ENCODE results near the gene COL9A3. TPM values are rescaled to one million over a fixed set of nuclear protein-coding genes. Genes with fewer than 3 reads are reported as not detected.

COL9A3 gene
- total RNA-seq, 2 donors from 2014 or later, result 0.54 to 3.1 TPM

DNA sequence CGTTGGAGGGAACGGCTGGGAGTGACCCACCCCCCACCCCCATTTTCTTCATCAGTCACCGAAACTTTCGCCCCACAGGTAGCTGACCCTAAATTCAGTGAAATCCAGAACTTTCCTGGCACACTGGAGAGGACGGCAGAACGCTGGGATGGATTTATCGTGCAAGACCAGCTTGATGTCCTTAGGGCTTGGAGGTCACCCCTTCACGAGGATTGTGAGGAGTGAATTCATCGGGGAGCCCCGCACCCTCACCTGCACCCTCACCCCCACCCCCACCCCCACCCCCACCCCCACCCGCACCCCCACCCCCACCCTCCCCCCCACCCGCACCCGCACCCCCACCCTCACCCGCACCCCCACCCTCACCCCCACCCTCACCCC lies 58.1 kb downstream of the COL9A3 start:
- TF ChIP-seq, protein P1, sequence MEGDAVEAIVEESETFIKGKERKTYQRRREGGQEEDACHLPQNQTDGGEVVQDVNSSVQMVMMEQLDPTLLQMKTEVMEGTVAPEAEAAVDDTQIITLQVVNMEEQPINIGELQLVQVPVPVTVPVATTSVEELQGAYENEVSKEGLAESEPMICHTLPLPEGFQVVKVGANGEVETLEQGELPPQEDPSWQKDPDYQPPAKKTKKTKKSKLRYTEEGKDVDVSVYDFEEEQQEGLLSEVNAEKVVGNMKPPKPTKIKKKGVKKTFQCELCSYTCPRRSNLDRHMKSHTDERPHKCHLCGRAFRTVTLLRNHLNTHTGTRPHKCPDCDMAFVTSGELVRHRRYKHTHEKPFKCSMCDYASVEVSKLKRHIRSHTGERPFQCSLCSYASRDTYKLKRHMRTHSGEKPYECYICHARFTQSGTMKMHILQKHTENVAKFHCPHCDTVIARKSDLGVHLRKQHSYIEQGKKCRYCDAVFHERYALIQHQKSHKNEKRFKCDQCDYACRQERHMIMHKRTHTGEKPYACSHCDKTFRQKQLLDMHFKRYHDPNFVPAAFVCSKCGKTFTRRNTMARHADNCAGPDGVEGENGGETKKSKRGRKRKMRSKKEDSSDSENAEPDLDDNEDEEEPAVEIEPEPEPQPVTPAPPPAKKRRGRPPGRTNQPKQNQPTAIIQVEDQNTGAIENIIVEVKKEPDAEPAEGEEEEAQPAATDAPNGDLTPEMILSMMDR (IDR thresholded peaks at IDR 0.05), result no peak
- H3K36me3 ChIP-seq, result no peaks in the 10 kb centered on the region
- H3K27me3 ChIP-seq (replicated peaks; ENCODE audit: insufficient read depth), result no peaks in the 10 kb centered on the region
- ATAC-seq (ENCODE audit: insufficient number of reproducible peaks, low FRiP score, low read depth), result no peak
- no peak overlapping the region for H3K4me3 ChIP-seq
- H3K27ac ChIP-seq, result no peak overlapping the region
- peaks cover 7 to 23% of the 10 kb centered on the region in 2 donors for H3K4me1 ChIP-seq (ENCODE audit: control insufficient read depth in 1 of 2, low read depth in 2 of 2)
- DNase-seq (ENCODE audit: low spot score), result no peak
- H3K9me3 ChIP-seq, result no peaks in the 10 kb centered on the region

DNA sequence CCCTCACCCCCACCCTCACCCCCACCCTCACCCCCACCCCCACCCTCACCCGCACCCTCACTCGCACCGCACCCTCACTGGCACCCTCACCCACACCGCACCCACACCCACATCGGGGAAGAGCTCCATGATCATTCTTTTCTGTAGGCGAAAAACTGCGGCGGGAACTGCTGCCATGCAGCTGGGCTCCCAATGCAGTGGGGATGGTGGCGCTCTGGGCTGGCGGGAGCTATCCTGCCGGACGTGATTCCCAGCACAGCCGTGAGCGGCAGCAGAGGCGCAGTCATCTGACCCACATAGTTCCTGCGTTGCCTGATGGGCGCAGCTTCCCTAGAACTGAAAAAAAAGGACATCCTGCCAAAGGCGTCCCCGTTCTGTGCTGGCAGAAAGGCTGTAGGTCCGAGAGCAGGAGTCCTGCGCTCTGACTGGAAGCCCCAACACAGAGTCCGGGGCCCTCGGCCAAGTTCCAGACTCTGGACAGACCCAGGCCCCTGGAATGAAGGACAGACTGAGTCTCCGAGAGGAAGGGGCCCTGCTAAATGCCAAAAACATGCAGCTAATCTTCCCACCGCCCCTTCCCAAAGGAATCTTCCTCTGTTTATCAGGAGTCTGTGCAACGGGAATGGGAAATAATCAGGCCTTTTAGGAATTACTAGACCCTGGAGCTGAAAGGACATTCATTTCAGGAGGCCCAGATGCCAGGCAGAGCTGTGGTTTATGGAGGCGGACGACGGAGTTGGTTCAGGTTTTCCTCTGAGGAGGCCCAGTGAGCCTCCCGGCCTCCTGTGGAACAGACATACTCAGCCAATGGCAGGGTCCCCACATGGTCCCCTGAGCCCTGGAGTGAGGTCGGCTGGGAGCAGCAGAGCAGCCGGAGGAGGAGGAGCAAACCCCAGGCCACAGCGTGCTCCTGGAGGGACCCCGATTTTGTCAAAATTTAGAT lies 58.8 kb downstream of the COL9A3 start:
- no peak for ATAC-seq (ENCODE audit: insufficient number of reproducible peaks, low FRiP score, low read depth)
- Histone ChIP-seq H3K27me3 (replicated peaks; ENCODE audit: insufficient read depth) (no peaks in the 10 kb centered on the region), H3K36me3 (peaks cover under 1% of the 10 kb centered on the region), H3K4me3 (no peak overlapping the region), H3K9me3 (no peaks in the 10 kb centered on the region), H3K27ac (peak overlapping the region; percentile 71 to 73), H3K4me1 (ENCODE audit: control insufficient read depth in 1 of 2, low read depth in 2 of 2) (peaks cover 7 to 23% of the 10 kb centered on the region in 2 donors)
- peak; percentile 43 for DNase-seq (ENCODE audit: low spot score)
- TF ChIP-seq, protein P1 (IDR thresholded peaks at IDR 0.05), result peak; percentile 46

DNA sequence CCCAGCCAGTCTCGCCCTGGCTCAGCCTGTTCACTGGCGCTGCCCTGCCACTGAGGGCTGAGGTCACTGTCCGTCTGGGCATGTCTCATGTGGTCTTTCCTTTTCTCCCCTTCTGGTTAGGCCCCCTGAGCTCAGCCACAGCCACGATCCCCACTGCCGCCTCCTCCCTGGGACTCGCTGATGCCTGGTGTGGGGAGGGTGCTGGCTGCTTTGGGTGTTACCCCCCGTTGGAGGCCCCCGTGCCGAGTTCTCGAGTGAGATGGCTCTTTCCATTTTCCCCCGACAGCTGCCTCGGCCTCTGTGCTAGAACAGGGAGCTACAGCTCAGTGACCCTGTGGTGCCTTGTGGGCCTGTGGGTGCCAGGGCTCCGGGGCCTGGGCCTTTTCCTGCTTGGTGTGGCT lies 59.7 kb downstream of the COL9A3 start:
- H3K4me3 ChIP-seq, result no peak overlapping the region
- peak overlapping the region; percentile 71 to 73 for H3K27ac ChIP-seq
- TF ChIP-seq, protein P1 (IDR thresholded peaks at IDR 0.05), result no peak
- no peaks in the 10 kb centered on the region for H3K27me3 ChIP-seq (replicated peaks; ENCODE audit: insufficient read depth)
- no peaks in the 10 kb centered on the region for H3K9me3 ChIP-seq
- H3K4me1 ChIP-seq (ENCODE audit: control insufficient read depth in 1 of 2, low read depth in 2 of 2), result peaks cover 7 to 23% of the 10 kb centered on the region in 2 donors
- ATAC-seq (ENCODE audit: insufficient number of reproducible peaks, low FRiP score, low read depth) (no peak), DNase-seq (ENCODE audit: low spot score) (no peak)
- H3K36me3 ChIP-seq, result peaks cover 9% of the 10 kb centered on the region

DNA sequence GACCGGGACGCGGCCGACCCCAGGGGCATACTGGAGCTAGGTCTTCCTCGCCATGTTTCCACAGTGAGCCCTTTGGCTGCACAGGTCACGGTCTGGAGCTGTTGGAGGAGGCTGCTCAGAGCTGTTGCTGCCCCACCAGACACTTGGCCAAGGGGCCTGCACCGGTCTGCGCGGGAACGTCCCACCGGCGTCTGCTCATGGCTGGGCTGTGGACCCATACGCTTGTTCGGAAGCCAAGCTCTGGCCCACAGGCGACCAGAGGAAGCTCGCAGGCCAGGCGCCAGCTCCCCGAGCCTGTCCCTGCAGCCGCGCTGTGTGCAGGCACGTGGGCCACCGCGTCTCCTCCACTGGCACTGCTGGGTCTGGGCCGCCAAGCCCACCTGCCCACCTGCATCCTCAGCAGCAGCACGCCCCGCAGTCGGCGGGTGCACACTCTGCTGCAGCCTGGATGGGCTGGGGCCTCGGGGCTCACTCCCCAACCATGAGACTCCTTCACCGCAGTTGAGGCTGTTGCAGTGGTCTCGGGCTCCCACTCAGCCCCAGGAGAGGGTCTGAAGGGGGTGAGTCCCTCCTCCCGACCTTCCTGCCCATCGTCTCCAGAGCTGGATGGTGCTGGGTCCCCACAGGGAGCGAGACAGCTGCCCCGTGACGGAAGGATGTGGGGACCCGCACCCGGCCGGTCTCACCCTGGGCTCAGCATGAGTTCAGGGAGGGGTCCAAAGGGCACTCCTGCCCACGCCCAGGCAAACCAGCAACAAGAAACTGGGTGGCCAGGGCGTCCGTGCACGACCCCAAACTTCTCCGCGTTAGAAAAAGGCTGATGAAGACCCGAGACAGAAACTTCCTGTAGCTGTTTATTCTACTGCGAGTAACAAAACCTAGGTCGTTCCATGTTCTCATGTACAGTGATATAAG lies 60.3 kb downstream of the COL9A3 start:
- DNase-seq (ENCODE audit: low spot score) (no peak), ATAC-seq (ENCODE audit: insufficient number of reproducible peaks, low FRiP score, low read depth) (peak; percentile 52)
- TF ChIP-seq, protein P1 (IDR thresholded peaks at IDR 0.05), result no peak
- Histone ChIP-seq H3K36me3 (peaks cover 14% of the 10 kb centered on the region), H3K4me1 (ENCODE audit: control insufficient read depth in 1 of 2, low read depth in 2 of 2) (peaks cover 7 to 23% of the 10 kb centered on the region in 2 donors), H3K27me3 (replicated peaks; ENCODE audit: insufficient read depth) (no peaks in the 10 kb centered on the region), H3K4me3 (no peak overlapping the region), H3K9me3 (no peaks in the 10 kb centered on the region), H3K27ac (peak overlapping the region; percentile 71 to 73)
